HG02571 (cell line): ENCODE measurements around the gene NPC1L1.

Source experiments
- ATAC-seq: cut with Tn5 transposase; IDR thresholded peaks from one replicate; pipeline ENCODE4 v1.9.1; 2021; ENCODE audit warnings: mild to moderate bottlenecking, moderate library complexity; ENCODE audit not compliant: unreplicated experiment

Gene NPC1L1

GRCh38 chr7:44537442-44537841, 3.7 kb downstream of the NPC1L1 start:
- no peak for ATAC-seq

- ATAC-seq, result no peak
Observed at GRCh38 chr7:44536090-44536489, 5.0 kb downstream of the NPC1L1 start.

- ATAC-seq, result no peak
Observed at GRCh38 chr7:44535348-44536064, 5.6 kb downstream of the NPC1L1 start.

- no peak for ATAC-seq
Observed at GRCh38 chr7:44534501-44534900, 6.6 kb downstream of the NPC1L1 start.

- ATAC-seq, result no peak
Observed at GRCh38 chr7:44534087-44534486, 7.0 kb downstream of the NPC1L1 start.

GRCh38 chr7:44533301-44534055, 7.7 kb downstream of the NPC1L1 start:
- no peak for ATAC-seq

GRCh38 chr7:44531421-44532380, 9.4 kb downstream of the NPC1L1 start:
- no peak for ATAC-seq

- ATAC-seq, result no peak
Observed at GRCh38 chr7:44530990-44531389, 10.1 kb downstream of the NPC1L1 start.

- no peak for ATAC-seq
Observed at GRCh38 chr7:44524811-44525388, 16.2 kb downstream of the NPC1L1 start.

- ATAC-seq, result no peak
Observed at GRCh38 chr7:44522315-44522714, 18.8 kb downstream of the NPC1L1 start.

GRCh38 chr7:44521347-44522095, 19.6 kb downstream of the NPC1L1 start:
- no peak for ATAC-seq

- no peak for ATAC-seq
Observed at GRCh38 chr7:44520574-44520973, 20.6 kb downstream of the NPC1L1 start.

GRCh38 chr7:44519546-44519945, 21.6 kb downstream of the NPC1L1 start:
- no peak for ATAC-seq

- ATAC-seq, result no peak
Observed at GRCh38 chr7:44518761-44519160, 22.4 kb downstream of the NPC1L1 start.

GRCh38 chr7:44517175-44517574, 24.0 kb downstream of the NPC1L1 start:
- ATAC-seq, result no peak

GRCh38 chr7:44515590-44516268, 25.4 kb downstream of the NPC1L1 start:
- ATAC-seq, result no peak

- ATAC-seq, result no peak
Observed at GRCh38 chr7:44512736-44513135, 28.4 kb downstream of the NPC1L1 start.

- ATAC-seq, result no peak
Observed at GRCh38 chr7:44511863-44512468, 29.2 kb downstream of the NPC1L1 start.

- ATAC-seq, result no peak
Observed at GRCh38 chr7:44511236-44511635, 29.9 kb downstream of the NPC1L1 start.
